Mammary epithelial cell (primary cell): ENCODE data around the gene SLC25A33.

ENCODE experiments used
- CTCF ChIP-seq, 2 donors: IDR thresholded peaks in 1 of 2; conservative IDR thresholded peaks in 1 of 2; 2 replicates each; pipeline ENCODE4 v1.5.1; 2011 to 2012; ENCODE audit warnings: inconsistent platforms in 2 of 2, low read length in 2 of 2, mild to moderate bottlenecking in 2 of 2, control low read depth in 1 of 2, low read depth in 1 of 2; ENCODE audit not compliant: insufficient read depth in 1 of 2; ENCODE audit errors: extremely low read depth in 1 of 2
- EZH2 ChIP-seq: IDR thresholded peaks from 2 replicates; pipeline ENCODE4 v1.6.1; 2012; ENCODE audit warnings: low read length, inconsistent platforms, borderline replicate concordance

GRCh38 chr1:9494936-9495758, 44.1 kb upstream of the SLC25A33 start:
- TF ChIP-seq CTCF (conservative IDR thresholded peaks at IDR 0.05 in 1 of 2, IDR thresholded peaks at IDR 0.05 in 1 of 2; ENCODE audit: extremely low read depth in 1 of 2, insufficient read depth in 1 of 2, low read depth in 1 of 2, low read length in 2 of 2) (peak; percentile 54 to 91), EZH2 (no peak)
